Measurements from ENCODE around the gene OR2AJ1. TPM values are rescaled to one million over a fixed set of nuclear protein-coding genes. Genes with fewer than 3 reads are reported as not detected.

Gene OR2AJ1
- total RNA-seq, 1 donor from 2014 or later: not detected

DNA sequence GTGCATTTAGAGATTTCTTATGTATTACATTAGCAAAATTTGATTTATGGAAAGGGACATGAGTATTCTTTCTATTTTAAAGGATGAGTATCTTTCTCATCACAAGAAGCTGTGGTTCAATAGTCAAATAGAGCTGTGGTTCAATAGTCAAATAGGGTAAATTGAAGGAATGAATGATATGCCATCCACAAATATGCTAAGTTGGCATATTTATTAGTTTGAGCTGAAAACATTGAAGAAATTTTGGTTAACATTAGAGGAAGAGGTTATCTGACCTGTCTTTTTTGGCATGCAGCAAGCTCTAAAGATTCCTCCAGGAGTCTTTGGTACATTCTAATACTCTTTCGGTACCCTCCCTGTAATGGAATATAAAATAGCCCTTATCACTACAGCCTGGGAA lies 28.7 kb downstream of the OR2AJ1 start:
- Histone ChIP-seq H3K9ac (ENCODE audit: low read depth in 1 of 3, low read length in 3 of 3) (no peak overlapping the region), H3K27me3 (ENCODE audit: control insufficient read depth in 3 of 3, insufficient read depth in 3 of 3, low read length in 3 of 3) (no peaks in the 10 kb centered on the region), H3K27ac (ENCODE audit: low read depth, low read length) (no peak overlapping the region), H3K4me3 (ENCODE audit: low read length in 3 of 3) (no peak overlapping the region), H3K36me3 (ENCODE audit: control insufficient read depth in 3 of 3, insufficient read depth in 3 of 3, low read length in 3 of 3) (no peaks in the 10 kb centered on the region), H3K9me3 (ENCODE audit: control insufficient read depth in 3 of 3, low read length in 3 of 3) (no peaks in the 10 kb centered on the region), H3K4me1 (ENCODE audit: control insufficient read depth in 3 of 3, insufficient read depth in 3 of 3, low read length in 3 of 3) (no peaks in the 10 kb centered on the region)

- no peaks in the 10 kb centered on the region for H3K4me1 ChIP-seq (ENCODE audit: control insufficient read depth in 3 of 3, insufficient read depth in 3 of 3, low read length in 3 of 3)
- no peak overlapping the region for H3K9ac ChIP-seq (ENCODE audit: low read depth in 1 of 3, low read length in 3 of 3)
These were observed 37.1 kb downstream of the OR2AJ1 start for GRCh38 chr1:247961791-247962190.

DNA sequence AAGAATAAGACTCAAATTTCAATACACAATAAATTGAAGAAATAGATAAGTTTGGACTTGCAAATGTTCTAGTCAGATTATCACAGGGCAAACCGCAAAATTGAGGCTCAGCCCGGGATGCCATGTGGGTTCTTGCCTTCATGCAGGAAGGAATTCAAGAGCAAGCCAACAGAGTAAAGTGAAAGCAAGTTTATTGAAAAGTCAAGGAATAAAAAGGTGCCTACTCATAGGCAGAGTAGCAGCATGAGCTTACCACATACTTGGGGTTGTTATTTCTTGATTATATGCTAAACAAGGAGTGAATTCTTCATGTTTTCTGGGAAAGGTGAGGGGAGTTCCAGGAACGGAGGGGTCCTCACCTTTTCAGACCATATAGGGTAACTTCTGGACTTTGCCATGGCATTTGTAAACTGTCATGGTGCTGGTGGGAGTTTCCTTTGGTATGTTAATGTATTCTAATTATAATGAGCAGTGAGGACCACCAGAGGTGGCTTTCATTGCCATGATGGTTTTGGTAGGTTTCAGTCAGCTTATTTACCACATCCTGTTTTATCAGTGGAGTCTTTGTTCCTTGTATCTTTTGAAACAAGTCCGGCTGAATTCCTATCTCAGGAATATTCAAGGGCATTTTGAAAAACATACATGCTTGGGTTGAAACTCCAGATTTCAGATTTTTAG lies 38.4 kb downstream of the OR2AJ1 start:
- Histone ChIP-seq H3K27me3 (ENCODE audit: control insufficient read depth in 3 of 3, insufficient read depth in 3 of 3, low read length in 3 of 3) (no peaks in the 10 kb centered on the region), H3K9me3 (ENCODE audit: control insufficient read depth in 3 of 3, low read length in 3 of 3) (no peaks in the 10 kb centered on the region), H3K4me1 (ENCODE audit: control insufficient read depth in 3 of 3, insufficient read depth in 3 of 3, low read length in 3 of 3) (no peaks in the 10 kb centered on the region), H3K36me3 (ENCODE audit: control insufficient read depth in 3 of 3, insufficient read depth in 3 of 3, low read length in 3 of 3) (no peaks in the 10 kb centered on the region), H3K9ac (ENCODE audit: low read depth in 1 of 3, low read length in 3 of 3) (no peak overlapping the region), H3K27ac (ENCODE audit: low read depth, low read length) (no peak overlapping the region), H3K4me3 (ENCODE audit: low read length in 3 of 3) (no peak overlapping the region)

More at GRCh38 chr1:247961791-247962190, 37.1 kb downstream of the OR2AJ1 start:
- Histone ChIP-seq H3K36me3 (ENCODE audit: control insufficient read depth in 3 of 3, insufficient read depth in 3 of 3, low read length in 3 of 3) (no peaks in the 10 kb centered on the region), H3K9me3 (ENCODE audit: control insufficient read depth in 3 of 3, low read length in 3 of 3) (no peaks in the 10 kb centered on the region), H3K4me3 (ENCODE audit: low read length in 3 of 3) (no peak overlapping the region), H3K27me3 (ENCODE audit: control insufficient read depth in 3 of 3, insufficient read depth in 3 of 3, low read length in 3 of 3) (no peaks in the 10 kb centered on the region), H3K27ac (ENCODE audit: low read depth, low read length) (no peak overlapping the region)

DNA sequence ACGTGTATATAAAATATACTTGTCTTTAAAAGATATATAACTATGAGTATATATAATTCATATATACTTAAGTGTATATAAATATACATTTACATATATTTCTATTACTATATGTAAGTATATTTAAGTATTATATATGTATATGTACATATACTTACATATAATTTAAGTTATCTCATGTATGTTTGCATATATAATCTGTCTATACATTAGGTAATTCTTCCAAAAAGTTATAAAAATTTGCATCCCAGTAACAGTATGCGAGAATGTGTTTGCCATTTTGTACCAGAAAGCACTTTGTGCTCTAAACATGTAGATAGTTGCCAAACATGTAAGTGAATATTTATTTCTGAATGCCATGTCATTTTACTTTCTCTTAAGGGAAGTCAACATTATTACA lies 40.2 kb downstream of the OR2AJ1 start, which contains the start of gene OR2AK2:
OR2AK2 (plus strand) TSS at position 301 of the 400 bp plus-strand sequence. CDS start 144 bp downstream, outside the sequence.
- H3K9me3 ChIP-seq (ENCODE audit: control insufficient read depth in 3 of 3, low read length in 3 of 3): no peaks in the 10 kb centered on the region
- H3K9ac ChIP-seq (ENCODE audit: low read depth in 1 of 3, low read length in 3 of 3): no peak within 1 kb of the TSS
- H3K27me3 ChIP-seq (ENCODE audit: control insufficient read depth in 3 of 3, insufficient read depth in 3 of 3, low read length in 3 of 3): no peaks in the 10 kb centered on the region
- H3K27ac ChIP-seq (ENCODE audit: low read depth, low read length): no peak within 1 kb of the TSS
- H3K4me1 ChIP-seq (ENCODE audit: control insufficient read depth in 3 of 3, insufficient read depth in 3 of 3, low read length in 3 of 3): no peaks in the 10 kb centered on the region
- H3K4me3 ChIP-seq (ENCODE audit: low read length in 3 of 3): no peak within 1 kb of the TSS
- no peaks in the 10 kb centered on the region for H3K36me3 ChIP-seq (ENCODE audit: control insufficient read depth in 3 of 3, insufficient read depth in 3 of 3, low read length in 3 of 3)

DNA sequence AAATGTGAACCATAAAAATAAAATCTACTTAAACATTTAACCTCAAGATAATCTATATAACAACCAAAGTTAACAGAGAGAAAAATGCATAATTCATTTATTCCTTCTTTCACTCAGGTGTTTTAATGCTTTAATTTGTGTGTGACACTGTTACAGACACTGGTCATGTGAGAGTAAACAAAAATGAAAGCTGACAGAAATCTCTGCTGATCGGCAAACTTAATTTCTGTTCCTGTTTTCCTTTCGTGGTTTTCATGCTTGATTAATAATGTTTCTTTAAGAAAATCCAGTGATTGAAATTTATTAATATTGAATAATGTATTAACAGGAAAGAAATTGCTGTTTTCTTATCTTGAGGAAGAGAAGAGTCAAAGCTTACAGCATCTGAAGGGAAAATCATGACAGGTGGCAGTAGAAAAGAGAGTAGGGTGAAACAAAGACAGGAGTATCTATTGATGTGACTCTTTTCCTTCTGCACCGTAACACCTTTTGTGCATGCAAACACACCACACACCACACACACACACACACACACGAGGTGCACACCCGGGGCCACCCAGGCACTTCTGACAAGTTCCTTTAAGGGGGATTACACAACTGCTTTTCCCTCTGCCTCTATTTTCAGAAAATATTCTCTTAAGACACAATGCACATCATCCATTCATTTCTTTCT lies 42.0 kb downstream of the OR2AJ1 start:
- Histone ChIP-seq H3K9me3 (ENCODE audit: control insufficient read depth in 3 of 3, low read length in 3 of 3) (no peaks in the 10 kb centered on the region), H3K4me1 (ENCODE audit: control insufficient read depth in 3 of 3, insufficient read depth in 3 of 3, low read length in 3 of 3) (no peaks in the 10 kb centered on the region), H3K36me3 (ENCODE audit: control insufficient read depth in 3 of 3, insufficient read depth in 3 of 3, low read length in 3 of 3) (no peaks in the 10 kb centered on the region), H3K9ac (ENCODE audit: low read depth in 1 of 3, low read length in 3 of 3) (no peak overlapping the region), H3K4me3 (ENCODE audit: low read length in 3 of 3) (no peak overlapping the region), H3K27ac (ENCODE audit: low read depth, low read length) (no peak overlapping the region), H3K27me3 (ENCODE audit: control insufficient read depth in 3 of 3, insufficient read depth in 3 of 3, low read length in 3 of 3) (no peaks in the 10 kb centered on the region)

Other genes starting within 250 kb of the OR2AJ1 start
- not detected for gene OR13G1, start 245.2 kb upstream of the OR2AJ1 start, total RNA-seq
- not detected for gene OR6F1, start 208.2 kb upstream of the OR2AJ1 start, total RNA-seq
- 0.52 TPM for gene OR14K1, start 186.3 kb upstream of the OR2AJ1 start, total RNA-seq
- gene OR14A2, start 176.7 kb upstream of the OR2AJ1 start, total RNA-seq: not detected
- not detected for gene OR1C1, start 164.3 kb upstream of the OR2AJ1 start, total RNA-seq
- not detected for gene OR14A16, start 100.8 kb upstream of the OR2AJ1 start, total RNA-seq
- not detected for gene OR11L1, start 83.0 kb upstream of the OR2AJ1 start, total RNA-seq
- gene TRIM58, start 67.7 kb upstream of the OR2AJ1 start, total RNA-seq: 5.2 TPM
- 2.1 TPM for gene OR2W3, start 29.3 kb upstream of the OR2AJ1 start, total RNA-seq
- gene OR2T8, start 4.6 kb upstream of the OR2AJ1 start, total RNA-seq: not detected
- not detected for gene OR2L8, start 24.0 kb downstream of the OR2AJ1 start, total RNA-seq
- not detected for gene OR2AK2, start 40.3 kb downstream of the OR2AJ1 start, total RNA-seq
- gene OR2L5, start 88.8 kb downstream of the OR2AJ1 start, total RNA-seq: not detected
- not detected for gene OR2L2, start 105.2 kb downstream of the OR2AJ1 start, total RNA-seq
- not detected for gene OR2L3, start 121.9 kb downstream of the OR2AJ1 start, total RNA-seq
- gene OR2L13, start 170.3 kb downstream of the OR2AJ1 start, total RNA-seq: not detected
- not detected for gene OR2M5, start 220.3 kb downstream of the OR2AJ1 start, total RNA-seq
- gene OR2M2, start 249.9 kb downstream of the OR2AJ1 start, total RNA-seq: not detected